Activated naive CD8-positive, alpha-beta T cell (primary cell): ENCODE measurements around the gene HOXD12.

ENCODE experiments used
- H3K27ac Mint-ChIP-seq: one replicate; pipeline ENCODE4 v1.8.0; 2021; ENCODE audit warnings: mixed read lengths
- H3K27me3 Mint-ChIP-seq: one replicate; pipeline ENCODE4 v1.8.0; 2021; ENCODE audit warnings: mixed read lengths
- H3K36me3 Mint-ChIP-seq: one replicate; pipeline ENCODE4 v1.8.0; 2021; ENCODE audit warnings: mixed read lengths
- H3K4me1 Mint-ChIP-seq: one replicate; pipeline ENCODE4 v1.8.0; 2021; ENCODE audit warnings: low read depth, mixed read lengths
- H3K4me3 Mint-ChIP-seq: one replicate; pipeline ENCODE4 v1.8.0; 2021; ENCODE audit warnings: mild to moderate bottlenecking, mixed read lengths
- H3K9me3 Mint-ChIP-seq: one replicate; pipeline ENCODE4 v1.8.0; 2021; ENCODE audit warnings: low read depth, mixed read lengths

The HOXD12 gene

DNA sequence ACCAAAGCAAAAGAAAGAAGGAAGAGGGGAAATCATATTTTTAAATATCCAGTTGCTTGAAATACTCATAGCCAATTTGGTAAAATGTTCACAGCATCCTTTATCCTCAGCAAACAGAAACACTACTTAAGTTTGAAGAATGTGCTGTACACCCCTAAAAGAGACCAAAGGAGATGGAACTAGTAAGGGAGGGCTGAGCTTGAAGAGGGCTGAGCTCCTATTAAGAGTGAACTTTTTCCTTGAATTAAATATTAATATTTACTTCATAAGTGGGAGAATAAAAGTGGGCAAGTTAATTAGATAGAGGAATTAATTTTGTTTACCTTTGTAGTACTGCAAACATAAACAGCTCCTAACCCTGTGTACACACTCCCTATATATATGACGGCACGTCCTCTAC lies 22.8 kb upstream of the HOXD12 start:
- Mint-ChIP-seq H3K36me3 (peaks cover 14% of the 10 kb centered on the region), H3K27ac (no peak overlapping the region), H3K27me3 (peaks cover 55% of the 10 kb centered on the region), H3K4me3 (no peak overlapping the region), H3K4me1 (peaks cover 10% of the 10 kb centered on the region), H3K9me3 (peaks cover 15% of the 10 kb centered on the region)

DNA sequence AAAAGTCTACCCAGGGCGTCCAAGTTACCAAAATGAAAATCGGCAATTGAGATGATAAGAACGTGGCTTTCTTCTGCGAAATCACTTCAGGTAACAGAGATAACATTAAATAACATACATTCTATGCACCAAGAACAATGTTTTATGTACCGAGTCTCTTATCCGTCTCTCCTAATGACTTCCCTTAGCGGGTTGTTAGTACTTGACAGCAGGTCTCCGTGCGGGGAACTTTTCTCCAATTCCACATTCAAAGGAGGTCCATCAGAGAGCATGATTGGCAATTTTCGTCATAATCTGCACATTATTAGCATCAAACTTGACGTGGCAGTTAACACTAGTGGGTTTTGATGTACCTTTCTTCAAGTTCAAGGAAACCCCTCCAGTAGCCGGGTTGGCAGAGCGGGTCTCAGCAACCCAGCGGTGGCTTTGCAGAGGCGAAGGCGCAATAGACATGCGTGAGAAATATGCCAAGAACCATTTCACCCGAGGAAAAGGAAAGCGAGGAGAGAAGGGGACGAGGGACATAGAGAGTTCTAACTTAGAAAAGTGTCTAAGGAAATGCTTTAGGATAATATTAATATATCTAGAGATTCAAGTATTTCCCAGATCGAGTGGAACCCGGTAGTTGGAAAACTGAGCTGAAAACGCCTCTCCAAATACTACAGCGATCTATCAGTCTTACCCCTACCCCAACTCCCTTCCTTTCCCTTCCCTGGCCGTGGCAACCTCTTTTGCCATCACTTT lies 20.9 kb upstream of the HOXD12 start:
- peaks cover 52% of the 10 kb centered on the region for H3K27me3 Mint-ChIP-seq
- H3K9me3 Mint-ChIP-seq: peaks cover 15% of the 10 kb centered on the region
- peaks cover 14% of the 10 kb centered on the region for H3K36me3 Mint-ChIP-seq
- H3K4me3 Mint-ChIP-seq: peak overlapping the region; percentile 63
- H3K27ac Mint-ChIP-seq: peak overlapping the region; percentile 61
- peaks cover 7% of the 10 kb centered on the region for H3K4me1 Mint-ChIP-seq

DNA sequence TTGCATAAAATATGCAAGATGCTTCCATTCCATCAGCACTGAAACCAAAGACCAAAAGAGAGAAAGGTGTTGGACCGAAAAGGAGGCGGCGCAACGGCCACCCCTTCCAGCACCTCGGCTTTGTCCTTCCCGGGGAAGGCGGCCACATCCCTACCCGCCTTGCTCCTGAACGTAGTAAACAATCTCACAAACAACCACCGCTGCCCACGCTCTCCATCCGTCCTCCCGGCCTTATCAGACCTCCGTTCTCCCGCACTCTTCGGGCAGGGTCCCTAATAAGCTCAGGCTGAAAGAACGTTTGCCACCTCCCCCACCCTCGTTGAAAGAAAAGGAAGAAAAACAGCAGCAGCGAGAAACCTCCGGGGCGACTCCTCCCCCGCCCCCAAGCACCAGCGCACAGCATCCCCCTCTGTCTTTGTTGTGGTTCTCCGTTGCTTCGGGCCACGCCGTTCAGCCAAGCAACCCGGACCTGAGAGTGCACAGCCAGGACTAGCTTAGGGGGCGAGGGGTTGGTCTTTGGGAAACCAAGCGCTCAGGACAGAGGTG lies 20.2 kb upstream of the HOXD12 start:
- H3K36me3 Mint-ChIP-seq: peaks cover 14% of the 10 kb centered on the region
- peaks cover 54% of the 10 kb centered on the region for H3K27me3 Mint-ChIP-seq
- H3K4me3 Mint-ChIP-seq: peak overlapping the region; percentile 63
- H3K27ac Mint-ChIP-seq: peak overlapping the region; percentile 61
- H3K9me3 Mint-ChIP-seq: peaks cover 15% of the 10 kb centered on the region
- peaks cover 7% of the 10 kb centered on the region for H3K4me1 Mint-ChIP-seq

DNA sequence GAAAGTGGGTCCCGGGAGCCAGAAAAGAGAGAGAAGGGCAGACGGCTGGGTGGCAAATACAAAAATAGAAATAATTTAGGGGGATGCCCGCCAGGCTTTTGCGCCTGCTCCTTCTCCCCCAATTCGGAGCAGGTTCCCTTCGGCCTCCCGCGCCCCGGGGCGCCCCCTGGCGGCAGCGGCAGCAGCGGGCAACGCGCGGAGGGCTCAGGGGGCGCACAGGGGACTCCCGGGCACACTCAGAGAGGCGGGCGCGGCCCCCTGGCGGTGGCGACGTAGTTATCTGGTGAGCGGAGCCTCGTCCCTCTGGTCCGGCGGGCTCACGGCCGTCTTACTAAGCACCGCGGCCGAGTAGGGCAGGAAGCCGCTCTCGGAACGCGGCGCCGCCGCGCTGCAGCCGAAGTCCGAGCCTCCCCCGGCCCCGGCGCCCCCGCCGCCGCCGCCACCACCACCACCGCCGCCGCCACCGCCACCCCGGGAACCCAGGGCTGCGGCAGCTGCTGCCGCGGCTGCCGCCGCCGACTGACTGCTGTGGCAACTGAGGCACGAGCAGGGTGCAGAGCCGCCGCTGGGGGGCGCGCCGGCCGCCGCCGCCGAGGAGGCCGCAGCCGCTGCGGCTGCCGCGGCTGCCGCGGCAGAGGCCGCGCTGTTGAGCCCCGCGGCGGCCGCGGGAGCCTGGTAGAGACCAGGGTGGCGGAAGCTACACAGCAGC lies 19.6 kb upstream of the HOXD12 start:
- Mint-ChIP-seq H3K36me3 (peaks cover 14% of the 10 kb centered on the region), H3K4me3 (peak overlapping the region; percentile 63), H3K27me3 (peaks cover 53% of the 10 kb centered on the region), H3K9me3 (peaks cover 15% of the 10 kb centered on the region), H3K27ac (peak overlapping the region; percentile 61), H3K4me1 (peaks cover 7% of the 10 kb centered on the region)

DNA sequence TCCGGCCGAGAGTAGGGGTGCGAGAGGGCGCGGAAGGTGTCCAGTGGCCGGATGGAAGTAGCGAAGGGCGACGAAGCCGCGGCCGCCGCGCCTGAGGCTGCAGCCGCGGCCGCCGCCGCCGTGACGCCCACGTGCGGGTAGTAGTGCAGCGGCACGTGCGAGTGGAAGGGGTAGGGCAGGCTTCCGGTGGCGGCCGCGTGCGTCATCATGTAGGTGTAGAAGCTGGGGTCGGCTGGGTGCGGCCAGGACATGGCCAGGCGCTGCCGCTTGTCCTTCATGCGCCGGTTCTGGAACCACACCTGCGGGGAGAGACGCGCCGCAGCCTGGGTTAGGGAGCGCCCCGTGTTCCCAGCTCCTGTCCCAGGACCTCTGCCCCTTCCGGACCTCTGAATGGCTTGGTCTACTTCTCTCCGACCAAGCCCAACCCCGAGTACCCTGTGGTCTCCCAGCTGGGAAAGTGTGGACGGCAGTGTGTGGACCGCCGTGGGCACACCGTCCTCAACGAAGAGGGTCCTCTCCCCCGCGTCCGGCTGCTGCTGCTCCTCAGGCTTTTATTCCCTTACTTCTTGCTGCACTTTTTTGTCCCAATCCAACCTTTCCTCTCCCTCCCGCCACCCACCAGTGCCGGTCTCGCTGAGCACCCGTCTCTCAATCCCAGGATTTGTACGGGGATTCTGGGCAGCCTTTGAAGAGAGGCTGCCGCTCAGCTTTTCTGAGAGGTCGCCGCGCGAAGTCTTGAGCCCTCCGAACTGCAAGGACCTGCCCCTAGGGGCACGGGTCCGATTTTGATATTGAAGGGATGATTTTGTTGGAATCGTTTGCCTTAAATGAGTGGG lies 18.8 kb upstream of the HOXD12 start:
- H3K27ac Mint-ChIP-seq: peak overlapping the region; percentile 85
- peak overlapping the region; percentile 40 for H3K4me3 Mint-ChIP-seq
- peaks cover 12% of the 10 kb centered on the region for H3K36me3 Mint-ChIP-seq
- H3K9me3 Mint-ChIP-seq: peaks cover 15% of the 10 kb centered on the region
- H3K4me1 Mint-ChIP-seq: peaks cover 7% of the 10 kb centered on the region
- peaks cover 48% of the 10 kb centered on the region for H3K27me3 Mint-ChIP-seq

DNA sequence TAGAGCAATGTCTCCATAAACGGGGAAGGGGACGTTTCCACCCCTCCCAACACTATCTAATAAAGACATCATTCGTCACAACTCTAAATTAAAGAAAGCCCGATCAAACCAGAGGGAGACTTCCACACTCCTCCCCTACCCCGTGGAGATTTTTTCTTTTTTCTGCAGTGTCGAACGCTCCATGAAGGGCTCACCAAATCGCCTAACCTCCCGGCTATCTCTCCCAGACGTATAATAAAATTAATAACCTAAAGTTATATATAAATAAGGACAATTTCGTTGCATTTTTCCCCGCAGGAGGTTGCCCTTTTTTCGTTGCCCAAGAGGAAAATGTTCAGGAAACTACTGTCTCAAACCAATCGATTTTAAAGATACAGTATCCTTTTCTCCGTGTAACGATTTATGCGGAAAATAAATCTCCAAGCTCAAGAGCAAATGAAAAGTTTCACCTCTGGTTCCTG lies 18.2 kb upstream of the HOXD12 start:
- H3K27me3 Mint-ChIP-seq: peaks cover 45% of the 10 kb centered on the region
- peak overlapping the region; percentile 40 for H3K4me3 Mint-ChIP-seq
- H3K9me3 Mint-ChIP-seq: peaks cover 11% of the 10 kb centered on the region
- H3K4me1 Mint-ChIP-seq: peaks cover 8% of the 10 kb centered on the region
- peaks cover 12% of the 10 kb centered on the region for H3K36me3 Mint-ChIP-seq
- peak overlapping the region; percentile 85 for H3K27ac Mint-ChIP-seq

DNA sequence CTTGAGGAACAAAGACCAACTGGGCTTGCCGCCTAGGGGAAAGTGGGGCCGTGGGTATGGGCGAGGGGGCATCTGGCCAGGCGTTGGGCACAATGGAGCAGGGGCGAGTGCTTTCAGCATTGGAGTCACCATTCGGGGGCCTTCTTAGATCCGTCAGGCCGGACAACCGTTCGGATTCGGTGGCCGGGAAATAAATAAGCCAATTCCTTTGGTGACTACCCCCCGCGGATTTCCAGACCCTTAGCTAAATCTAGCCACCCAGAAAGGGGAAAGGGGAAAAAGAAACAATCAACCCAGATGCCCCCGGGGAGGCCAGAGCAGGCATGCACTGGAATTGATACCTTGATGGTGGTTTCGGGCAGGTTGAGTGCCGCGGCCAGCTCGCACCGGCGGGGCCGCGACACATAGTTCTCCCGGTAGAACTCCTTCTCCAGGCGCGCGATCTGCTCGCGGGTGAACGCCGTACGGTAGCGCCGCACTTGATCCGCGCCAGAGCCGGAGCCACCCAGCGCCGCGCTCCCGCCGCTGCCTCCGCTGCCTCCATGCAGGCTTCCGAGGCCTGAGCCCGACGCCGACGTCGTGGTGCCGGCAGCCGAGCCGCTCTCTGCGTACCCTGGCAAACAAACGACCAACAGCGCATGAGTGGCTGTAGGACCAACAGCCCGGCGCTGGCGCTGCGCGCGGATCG lies 17.6 kb upstream of the HOXD12 start:
- H3K27me3 Mint-ChIP-seq: peaks cover 48% of the 10 kb centered on the region
- H3K36me3 Mint-ChIP-seq: peaks cover 15% of the 10 kb centered on the region
- peak overlapping the region; percentile 72 for H3K27ac Mint-ChIP-seq
- H3K4me1 Mint-ChIP-seq: peaks cover 13% of the 10 kb centered on the region
- H3K4me3 Mint-ChIP-seq: peak overlapping the region; percentile 13
- peaks cover 8% of the 10 kb centered on the region for H3K9me3 Mint-ChIP-seq

DNA sequence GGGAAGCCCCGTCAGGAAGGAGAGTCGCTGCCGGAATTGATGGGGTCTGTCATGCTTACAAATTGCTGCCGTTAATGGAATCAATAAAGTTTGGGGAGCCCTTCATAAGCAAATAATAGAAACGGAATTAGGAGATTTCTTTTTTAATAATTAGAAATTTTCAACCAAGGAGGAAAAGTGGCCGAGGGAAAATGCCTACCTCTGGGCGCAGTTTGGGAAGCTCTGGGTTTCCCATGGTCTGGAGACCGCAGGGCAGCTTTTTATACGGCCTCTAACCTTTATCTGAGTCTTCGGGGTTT lies 17.1 kb upstream of the HOXD12 start:
- Mint-ChIP-seq H3K36me3 (peaks cover 16% of the 10 kb centered on the region), H3K4me3 (no peak overlapping the region), H3K9me3 (peaks cover 8% of the 10 kb centered on the region), H3K27ac (peak overlapping the region; percentile 72), H3K4me1 (peaks cover 14% of the 10 kb centered on the region), H3K27me3 (peaks cover 48% of the 10 kb centered on the region)

DNA sequence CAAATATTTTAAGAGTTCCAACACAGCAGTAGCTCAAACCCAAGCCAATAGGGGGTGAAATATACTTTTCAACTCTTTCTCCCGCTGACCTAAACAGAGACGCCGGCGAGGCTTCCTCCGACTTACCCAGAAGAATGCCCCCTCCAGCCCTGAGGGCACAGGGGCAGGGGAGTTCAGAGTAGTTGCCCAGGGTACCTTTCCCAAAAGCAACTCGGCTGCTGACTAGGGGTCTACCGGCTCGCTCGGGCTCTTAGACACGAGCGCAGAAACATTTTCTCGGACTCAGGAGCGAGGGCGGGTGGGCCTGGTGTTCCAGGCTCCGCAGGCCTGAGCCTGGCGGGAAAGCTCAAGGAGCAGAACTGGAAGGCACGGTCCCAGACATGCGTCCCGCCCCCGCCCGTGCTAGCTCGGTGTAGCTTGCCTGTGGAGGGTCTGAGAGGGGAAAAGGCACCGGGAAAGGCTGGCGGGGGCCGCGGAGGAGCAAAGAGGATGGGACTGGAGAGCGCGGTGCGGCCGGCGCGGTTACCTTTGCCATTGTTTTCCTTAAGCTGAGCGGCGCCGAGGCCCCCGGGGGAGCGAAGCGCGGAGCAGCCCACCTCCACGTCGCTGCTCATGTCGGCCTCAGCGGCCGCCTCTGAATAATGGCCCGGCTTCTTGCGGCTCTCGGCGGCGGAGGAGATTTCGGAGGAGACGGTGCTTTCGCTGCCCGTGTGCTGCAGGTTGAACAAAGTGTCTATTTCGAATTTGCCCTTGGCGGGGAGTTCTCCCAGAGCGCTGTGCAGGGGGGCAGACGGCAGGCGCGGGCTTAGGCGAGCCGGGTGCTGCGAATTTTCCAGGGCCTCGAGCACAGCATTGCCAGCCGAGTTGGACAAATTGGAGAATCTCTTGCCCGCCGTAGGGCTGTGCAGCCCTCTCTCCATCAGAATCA lies 16.5 kb upstream of the HOXD12 start:
- peak overlapping the region; percentile 78 for H3K27ac Mint-ChIP-seq
- peaks cover 8% of the 10 kb centered on the region for H3K9me3 Mint-ChIP-seq
- peaks cover 50% of the 10 kb centered on the region for H3K27me3 Mint-ChIP-seq
- peaks cover 16% of the 10 kb centered on the region for H3K4me1 Mint-ChIP-seq
- H3K4me3 Mint-ChIP-seq: peak overlapping the region; percentile 30
- peaks cover 16% of the 10 kb centered on the region for H3K36me3 Mint-ChIP-seq

DNA sequence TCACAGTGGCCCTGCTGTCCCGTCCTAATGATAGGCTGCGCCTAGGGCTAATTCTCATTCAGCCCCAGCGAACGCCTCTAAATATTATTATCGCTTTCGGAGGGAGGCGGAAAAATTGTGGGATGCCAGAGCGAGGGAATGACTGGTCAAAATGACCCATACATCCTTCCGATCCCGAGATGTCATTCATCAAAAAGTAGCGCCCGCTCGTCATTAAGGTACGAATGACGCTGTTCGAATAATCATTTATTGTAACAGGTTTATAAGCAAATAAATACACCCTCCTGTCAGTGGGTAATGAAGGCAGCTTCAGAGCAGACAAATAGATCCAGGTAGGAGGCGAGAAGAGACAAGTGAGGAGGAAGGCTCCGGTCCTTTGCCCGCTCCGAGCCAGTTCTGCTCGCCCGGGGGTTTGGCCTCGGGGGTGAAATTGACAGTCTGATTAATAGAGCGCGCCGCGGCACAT lies 15.8 kb upstream of the HOXD12 start, which contains the start of gene EVX2:
Gene EVX2, minus strand, starts transcription at position 167 of the 466 bp plus-strand sequence. CDS start 186 bp downstream, outside the sequence.
- Mint-ChIP-seq H3K4me1 (peaks cover 21% of the 10 kb centered on the region), H3K9me3 (peaks cover under 1% of the 10 kb centered on the region), H3K36me3 (peaks cover 11% of the 10 kb centered on the region), H3K4me3 (peak within 1 kb of the TSS; percentile 30), H3K27me3 (peaks cover 46% of the 10 kb centered on the region), H3K27ac (peak within 1 kb of the TSS; percentile 78)

DNA sequence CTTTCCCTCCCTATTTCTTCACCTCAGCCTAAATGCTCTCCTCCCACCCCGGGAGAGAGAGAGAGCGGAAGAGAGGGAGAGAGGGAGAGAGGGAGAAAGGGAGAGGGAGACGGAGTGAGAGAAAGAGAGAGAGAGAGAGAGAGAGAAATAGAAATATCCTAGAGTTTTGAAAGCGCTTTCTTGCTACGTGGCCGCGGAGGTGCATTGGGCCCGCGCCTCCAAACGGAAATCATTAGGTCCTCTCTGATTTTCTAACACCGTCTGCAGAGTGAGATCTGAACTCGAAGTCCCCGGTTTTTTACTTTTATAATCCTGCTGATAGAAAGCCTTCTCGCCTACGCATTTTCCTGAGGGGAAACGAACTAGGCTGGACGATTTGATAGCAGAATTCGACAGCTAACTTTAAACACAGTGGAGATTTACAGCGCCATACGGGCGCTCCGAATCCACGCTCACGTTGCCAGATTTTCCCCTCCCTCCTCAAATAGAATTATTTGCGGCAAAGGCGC lies 14.9 kb upstream of the HOXD12 start:
- no peaks in the 10 kb centered on the region for H3K9me3 Mint-ChIP-seq
- no peak overlapping the region for H3K4me3 Mint-ChIP-seq
- peaks cover 15% of the 10 kb centered on the region for H3K4me1 Mint-ChIP-seq
- H3K27ac Mint-ChIP-seq: peak overlapping the region; percentile 58
- H3K36me3 Mint-ChIP-seq: peaks cover 5% of the 10 kb centered on the region
- peaks cover 44% of the 10 kb centered on the region for H3K27me3 Mint-ChIP-seq

DNA sequence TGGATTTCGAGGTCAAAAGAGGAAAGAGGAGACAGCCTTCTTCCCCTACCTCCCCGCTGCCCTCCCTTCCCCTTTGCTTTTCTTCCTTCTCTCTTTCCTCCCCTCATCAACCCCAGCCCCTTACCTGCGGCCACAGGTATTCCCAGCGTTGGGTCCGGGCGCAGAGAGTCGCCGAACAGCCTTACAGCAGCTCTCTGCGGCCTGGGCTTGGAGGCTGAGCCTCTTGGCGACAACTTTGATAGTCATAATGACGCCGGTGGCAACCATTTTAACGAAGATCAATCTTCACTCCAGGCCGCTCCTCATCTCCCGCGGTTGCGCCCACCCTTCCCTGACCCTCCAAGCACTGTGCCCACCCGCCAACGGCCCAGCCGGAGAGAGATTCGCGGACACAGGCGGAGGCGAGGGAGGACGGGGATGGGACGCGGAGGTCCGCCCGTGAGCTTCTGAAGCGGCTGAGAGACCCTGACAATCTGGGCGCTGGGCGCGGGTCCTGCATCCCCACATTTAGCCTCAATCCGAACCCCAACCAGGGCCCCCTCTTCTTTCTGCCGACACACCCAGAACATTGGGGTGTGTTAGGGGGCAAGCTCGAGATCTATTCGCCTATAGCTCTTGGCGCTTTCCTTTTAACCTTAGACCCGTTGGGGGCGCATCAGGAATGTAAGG lies 14.3 kb upstream of the HOXD12 start:
- H3K27me3 Mint-ChIP-seq: peaks cover 49% of the 10 kb centered on the region

More for the DNA sequence above, 14.3 kb upstream of the HOXD12 start:
- no peaks in the 10 kb centered on the region for H3K9me3 Mint-ChIP-seq
- peaks cover 5% of the 10 kb centered on the region for H3K36me3 Mint-ChIP-seq
- no peak overlapping the region for H3K27ac Mint-ChIP-seq
- H3K4me3 Mint-ChIP-seq: no peak overlapping the region
- peaks cover 14% of the 10 kb centered on the region for H3K4me1 Mint-ChIP-seq
